Superior temporal gyrus (tissue), 1 donor: Measurements from ENCODE around the gene CACYBP.

Source experiments
- DNase-seq: peaks from one replicate; pipeline ENCODE4 v3.0.0-alpha.2; 2016; ENCODE audit errors: extremely low spot score

CACYBP gene

DNA sequence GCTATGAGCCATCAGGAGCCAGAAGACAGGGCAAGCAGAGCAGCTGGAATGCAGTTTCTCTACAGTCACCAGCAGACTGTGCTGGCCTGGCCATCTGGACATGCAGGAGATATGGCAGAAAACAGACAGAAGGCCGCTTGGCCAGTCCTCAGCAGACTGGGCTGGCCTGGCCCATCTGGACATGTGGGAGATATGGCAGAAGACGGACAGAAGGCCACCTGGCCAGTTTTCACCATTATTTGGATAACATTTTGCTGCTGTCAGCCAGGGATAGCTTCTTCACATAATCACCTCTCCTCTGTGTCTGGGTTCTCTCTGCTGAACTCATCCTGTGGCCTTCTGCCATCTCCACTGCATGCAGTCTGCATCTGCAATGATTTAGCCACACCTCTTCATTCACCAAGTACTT, 25.0 kb upstream of the CACYBP start:
- no peak for DNase-seq

DNA sequence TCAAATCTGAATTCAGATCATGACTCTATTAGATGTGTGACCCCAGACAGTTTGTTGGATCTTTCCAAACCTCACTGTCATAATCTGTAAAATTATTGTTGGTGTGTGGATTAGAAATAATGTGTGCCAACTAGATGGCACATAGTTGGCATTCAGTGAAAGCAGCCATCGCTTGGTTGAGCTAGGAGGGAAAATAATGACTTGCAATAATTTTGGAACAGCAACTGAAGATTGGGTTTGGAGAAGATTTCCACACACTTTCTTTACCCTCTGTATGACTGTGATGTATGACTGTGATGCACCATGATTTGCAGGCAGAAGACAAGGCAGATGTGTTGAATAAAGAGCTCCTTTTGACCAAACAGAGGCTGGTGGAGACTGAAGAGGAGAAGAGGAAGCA, 24.0 kb upstream of the CACYBP start:
- no peak for DNase-seq

DNA sequence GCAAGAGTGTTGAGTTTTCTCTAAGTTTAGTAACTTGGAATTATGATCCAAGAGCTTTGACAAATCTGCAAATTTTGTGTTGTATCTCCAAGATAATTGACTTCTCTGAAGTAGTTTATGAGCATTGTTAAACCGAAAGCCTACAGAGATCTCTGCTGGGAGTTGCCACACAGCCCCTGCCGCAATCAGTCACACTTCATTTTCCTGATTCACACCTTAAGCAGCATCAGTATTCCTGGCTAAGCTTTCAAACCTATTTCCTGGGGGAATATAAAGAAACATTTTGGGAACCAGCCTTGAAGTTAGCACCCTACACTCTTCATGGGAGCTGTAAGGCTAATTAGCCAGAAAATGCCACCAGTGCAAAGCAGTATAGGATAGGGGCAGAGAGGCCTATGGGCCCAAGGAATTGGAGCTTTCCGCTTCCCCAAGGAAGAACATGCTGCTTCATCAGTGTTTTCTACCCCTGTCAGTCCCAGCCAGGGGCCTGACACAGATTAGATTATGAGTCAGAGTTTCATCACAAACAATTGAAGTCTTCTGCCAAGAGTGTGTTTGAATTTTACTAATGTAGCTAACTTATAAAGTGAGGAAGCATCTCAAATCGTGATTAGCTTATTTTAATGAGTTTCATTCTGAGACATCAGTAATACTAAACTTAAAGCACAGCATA, 23.2 kb upstream of the CACYBP start:
- DNase-seq: no peak

DNA sequence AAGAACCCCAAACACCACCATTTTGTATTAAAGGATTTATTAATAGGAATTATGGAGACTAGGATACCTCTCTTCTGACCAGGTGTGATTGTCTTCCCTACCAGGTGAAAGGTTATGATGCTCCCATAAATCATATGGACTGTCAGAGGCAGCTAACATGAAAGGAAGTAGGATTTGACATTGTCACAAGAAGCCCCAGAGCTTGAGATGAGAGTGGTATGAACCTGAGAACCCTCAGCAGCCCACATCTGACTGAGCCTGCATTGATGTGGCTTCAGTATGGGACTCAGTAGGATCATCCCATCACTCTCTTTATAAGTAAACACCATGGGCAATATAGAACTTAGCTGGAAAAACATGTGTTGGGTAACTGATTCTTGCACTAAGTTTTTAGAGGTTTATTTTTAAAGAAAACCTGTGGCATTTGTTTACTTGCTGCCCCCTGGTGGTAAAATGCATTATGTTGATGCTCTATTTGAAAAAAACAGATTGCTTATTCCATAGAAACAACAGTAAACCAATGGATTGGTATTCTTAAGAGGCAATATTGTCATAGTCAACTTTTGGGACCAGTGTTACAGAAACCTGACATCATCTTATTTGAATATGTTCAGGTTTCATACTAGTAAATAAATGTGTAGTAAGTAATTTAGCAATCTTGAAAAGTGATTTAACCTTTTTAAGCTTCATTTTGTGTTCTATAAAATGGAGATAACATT, 16.6 kb upstream of the CACYBP start:
- DNase-seq: peak; percentile 83

DNA sequence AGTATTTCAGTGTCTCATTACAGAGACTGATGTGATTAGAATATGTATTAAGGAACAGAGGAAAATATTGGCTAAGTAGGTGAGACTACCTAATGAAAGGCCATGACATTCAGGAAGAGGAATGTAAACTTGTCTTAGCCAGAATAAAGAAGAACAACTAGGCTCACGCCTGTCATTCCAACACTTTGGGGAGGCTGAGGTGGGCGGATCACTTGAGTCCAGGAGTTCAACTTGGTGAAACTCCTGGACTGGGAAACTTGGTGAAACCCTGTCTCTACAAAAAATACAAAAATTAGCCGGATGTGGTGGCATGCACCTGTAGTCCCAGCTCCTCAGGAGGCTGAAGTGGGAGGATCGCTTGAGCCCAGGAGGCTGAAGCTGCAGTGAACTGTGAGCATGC, 14.8 kb upstream of the CACYBP start:
- no peak for DNase-seq

DNA sequence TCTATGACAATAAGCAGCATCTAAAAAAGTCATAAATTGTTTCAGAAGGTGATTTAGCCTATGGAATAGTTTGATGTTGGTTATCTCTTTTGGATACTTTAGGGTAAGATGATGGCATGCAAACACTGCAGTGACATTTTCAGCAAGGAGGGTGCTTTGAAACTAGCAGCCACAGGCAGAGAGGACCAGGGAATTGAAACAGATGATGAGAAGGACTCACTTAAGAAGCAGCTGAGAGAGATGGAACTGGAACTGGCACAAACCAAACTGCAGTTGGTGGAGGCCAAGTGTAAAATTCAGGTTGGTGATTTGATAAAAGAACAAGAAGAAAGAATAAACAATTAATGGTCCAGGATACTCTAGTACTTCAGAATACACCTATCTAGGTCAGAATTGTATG, 11.2 kb upstream of the CACYBP start:
- no peak for DNase-seq

DNA sequence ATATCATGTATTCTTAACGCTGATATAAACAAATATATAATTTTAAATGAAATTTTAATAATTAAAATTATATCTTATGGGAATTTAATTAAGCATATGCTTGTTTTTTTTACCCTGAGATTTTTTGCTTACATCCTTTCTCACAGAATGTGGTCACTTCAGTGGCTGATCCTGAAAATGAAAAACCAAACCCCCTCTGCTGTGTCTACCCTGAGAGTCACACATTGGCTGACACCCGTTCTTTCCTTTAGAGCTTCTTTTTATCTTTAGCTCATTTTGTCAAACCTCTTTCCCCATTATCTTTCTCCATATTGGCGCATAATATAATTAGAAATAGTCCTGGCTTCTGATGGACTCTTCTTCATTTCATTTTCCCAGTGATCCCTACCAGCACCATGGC, 10.8 kb upstream of the CACYBP start:
- DNase-seq: no peak

DNA sequence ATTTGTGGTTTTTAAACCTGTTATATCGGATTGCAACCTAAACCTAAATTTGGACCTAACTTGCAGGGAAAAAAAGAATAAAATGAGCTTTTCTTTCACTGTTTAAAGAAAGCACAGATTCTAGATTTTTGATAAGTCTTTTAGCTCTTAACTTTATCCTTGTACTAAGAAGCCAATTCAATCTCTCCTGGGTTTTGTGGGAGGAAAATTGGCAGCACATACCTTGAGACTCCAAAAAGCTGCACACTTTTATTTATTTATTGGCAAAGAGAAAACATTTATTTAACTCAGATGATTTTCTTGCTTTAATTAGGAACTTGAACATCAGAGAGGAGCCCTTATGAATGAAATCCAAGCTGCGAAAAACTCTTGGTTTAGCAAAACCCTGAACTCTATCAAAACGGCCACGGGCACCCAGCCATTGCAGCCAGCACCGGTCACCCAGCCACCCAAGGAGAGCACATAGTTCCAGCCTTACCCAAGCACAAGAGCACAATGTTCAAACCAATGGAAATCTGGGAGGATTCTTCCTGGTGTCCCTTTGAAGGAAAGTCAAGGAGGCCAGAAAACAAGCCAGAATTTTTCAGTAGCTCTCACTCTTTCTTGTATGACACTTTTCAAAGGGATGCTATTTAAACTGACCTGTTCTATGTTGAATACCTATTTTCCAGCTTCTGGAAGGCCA, 10.1 kb upstream of the CACYBP start:
- no peak for DNase-seq

DNA sequence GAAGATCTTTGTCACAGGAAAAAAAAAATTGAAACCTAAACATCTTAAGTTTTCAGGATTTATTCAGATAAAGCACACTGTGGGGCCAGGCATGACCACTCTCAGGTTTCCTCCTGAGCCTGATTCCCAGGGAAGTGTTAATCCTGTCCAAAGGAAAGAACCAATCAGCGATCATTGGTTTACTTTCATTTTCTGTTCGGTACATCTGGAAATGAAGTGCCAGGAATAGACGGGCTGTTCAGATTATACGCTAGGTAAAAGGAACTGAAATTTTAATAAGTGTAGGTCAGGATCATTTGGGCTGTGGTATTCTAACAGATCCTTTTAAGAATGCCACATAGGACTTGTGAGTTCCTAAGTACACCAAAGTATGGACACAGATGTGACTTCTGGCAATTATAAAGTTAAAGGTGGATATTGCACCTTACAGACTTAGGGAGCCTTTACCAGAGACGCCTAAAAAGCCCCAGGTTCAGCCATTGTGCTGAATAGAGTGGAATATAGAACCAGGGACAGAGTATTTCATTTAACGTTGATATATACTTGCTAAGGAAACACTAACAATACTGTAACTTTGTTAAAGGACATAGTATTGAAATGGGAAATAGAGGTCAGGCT, 9.3 kb upstream of the CACYBP start:
- DNase-seq: peak; percentile 70

DNA sequence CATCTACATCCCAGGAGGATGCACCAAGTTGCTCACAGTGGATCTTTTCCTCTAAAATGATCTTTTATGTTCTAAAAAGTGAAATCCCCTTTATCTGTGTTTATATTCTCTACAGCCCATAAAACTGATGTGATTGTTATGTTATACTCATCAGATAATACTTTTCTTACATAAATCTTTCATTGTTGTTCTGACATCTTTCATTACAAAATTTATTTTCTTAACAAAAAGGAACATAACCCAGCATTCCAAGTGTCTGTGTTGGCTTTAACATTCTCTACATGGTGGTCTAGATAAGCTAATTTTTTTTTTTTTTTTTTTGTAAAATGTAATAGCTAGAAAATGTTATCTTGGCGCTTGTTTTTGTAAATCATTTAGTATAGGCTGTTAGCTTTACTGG, 8.3 kb upstream of the CACYBP start:
- DNase-seq: no peak

DNA sequence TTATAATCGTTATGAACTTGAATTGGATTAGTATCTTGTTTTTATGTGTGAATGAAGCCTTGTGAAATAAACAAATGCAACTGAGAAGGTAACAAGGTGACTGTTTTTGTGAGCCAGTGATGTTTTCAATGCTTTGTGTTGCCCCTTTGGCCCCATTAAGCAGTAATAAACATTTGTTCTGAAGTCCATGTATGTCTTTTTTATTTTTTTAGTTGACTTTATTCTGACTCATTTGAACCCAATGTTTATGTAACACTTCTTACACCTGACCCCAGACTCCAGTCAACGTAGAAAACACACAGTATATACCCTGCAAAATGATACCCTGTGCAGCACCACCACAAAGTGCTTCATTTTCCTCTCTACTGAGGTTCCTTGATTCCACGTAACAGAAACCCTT, 4.6 kb upstream of the CACYBP start:
- no peak for DNase-seq

DNA sequence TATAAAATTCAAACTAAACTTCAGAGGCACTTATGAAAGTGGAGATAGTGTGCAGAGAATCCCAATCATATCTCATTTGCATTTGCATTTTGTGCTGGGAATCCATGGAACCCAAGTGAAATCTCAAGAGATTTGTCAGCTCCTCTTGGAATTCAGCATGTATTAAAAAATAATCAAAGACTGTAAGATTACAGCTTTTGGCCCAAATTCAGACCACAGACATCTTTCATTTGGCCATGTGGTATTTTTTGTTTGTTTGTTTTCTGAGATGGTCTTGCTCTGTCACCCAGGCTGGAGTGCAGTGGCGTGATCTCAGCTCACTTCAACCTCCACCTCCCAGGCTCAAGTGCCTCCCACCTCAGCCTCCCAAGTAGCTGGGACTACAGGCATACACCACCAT, 3.8 kb upstream of the CACYBP start:
- no peak for DNase-seq

DNA sequence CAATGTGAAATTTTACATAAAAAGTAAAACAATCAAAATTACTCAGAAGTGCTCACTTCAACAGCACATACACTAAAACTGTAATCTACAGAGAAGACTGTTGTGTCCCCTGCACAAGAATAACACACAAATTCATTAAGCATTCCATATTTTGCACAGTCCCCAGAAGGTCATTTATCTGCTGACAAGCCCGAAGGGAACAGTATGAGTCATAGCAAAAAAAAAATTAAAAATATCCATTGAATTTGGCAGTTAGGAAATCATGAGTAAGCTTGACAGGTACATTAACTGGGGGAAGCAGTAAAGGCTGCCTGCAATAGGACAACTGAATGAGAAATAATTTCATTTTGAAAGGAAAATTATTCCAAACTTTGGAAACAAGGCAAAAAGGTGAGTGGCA, 3.3 kb upstream of the CACYBP start:
- DNase-seq: no peak

DNA sequence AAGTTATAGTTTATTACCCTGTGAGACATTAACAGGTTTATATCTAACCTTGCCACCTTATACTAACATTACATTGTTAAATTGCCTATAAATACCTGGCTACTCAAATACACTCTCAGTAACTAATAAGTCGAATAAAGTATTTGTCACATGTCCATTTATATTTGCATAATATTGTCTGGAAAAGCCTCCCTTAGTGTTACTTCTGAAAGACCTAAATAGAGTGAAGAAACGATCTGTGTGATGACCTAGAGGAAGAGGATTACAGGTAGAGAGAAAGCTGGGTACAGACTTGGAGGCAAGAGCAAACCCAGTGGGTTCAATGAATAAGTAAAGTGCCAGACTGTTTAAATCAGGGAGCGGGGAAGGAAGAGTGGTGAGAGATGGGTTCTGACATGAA, 2.7 kb upstream of the CACYBP start:
- no peak for DNase-seq

DNA sequence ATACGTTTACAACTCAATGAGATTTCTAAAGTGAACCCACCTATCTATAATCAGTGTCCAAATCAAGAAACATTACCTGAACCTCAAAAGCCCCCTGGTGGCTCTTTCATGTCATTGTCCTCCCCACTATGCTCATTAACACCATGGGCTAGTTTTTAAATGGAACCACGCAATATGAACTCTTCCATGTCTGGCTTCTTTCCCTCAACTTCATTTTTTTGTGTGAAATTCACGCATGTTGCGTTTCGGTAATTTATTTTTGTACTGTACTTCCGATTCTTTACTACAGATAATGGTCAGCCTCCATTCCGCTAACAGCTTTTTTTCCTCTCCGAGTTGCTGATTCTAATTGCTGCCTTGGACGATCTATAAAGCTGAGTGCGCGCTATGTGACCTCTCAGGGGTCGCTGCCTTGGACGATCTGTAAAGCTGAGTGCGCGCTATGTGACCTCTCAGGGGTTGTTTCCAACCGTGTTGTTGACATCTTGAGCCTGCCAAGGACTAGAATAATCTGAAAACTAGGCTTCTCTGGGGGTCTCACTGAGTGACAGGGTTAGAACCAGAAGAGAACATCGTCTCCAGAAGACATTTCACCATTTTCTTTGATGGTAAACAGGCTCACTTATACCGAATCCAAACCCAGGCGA, 1.1 kb upstream of the CACYBP start:
- peak; percentile 85 for DNase-seq

DNA sequence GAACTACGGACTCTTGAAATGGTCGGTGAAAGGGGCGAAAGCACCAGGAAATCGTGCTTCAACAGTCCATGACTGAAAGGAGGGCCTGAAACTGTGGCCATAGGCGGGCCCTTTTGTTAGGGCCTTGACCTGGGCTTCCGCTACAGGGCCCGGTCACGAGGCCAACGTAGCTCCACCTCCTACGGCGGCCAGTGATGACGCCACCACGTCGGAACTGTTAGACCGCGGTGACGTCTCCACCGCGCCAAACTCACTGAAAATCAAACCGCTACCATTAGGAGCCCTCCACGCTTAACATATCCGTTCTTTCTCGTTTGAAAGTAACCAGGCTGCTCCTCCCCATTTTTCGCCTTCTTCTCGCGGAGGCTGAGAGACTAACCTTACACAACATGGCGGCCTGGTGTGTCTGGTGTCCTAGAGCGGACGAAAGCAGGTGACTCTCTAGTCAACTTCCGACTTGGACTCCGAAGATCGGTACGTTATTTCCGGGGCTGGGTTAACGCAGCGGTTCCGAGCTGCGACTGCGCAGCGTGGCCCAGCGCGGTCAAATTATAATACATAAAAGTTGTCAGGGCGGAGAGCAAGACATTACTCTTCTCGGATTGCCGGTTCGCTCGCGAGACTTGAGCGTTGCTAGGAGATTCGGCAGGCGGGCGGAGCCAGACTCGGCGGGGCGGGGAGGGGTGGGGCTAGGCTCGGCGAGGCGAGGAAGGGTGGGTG, 371 bp upstream of the CACYBP start:
- peak; percentile 100 for DNase-seq

DNA sequence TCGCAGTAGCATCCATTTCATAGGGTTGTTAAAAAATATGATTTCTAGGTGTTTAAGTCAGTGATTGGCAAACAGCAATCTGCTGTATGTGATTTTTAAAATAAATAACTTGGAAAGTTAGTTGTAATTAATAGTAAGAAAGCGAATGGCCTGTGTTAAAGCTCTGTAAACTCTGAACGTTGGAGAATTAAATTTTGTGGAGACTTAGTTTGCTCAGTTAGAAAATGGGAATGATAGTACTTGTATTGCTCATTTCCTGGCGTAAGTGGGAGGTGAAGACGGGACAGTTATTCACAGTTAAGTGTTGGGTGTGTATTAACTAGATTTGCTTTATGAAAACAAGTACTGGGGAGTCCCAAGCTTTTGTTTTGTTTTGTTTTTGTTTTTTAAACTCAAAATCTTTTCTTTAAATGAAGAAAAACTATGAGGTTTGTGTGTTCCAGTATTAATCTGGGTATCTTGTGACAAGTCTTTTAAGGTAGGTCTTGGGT, 995 bp downstream of the CACYBP start:
- DNase-seq: no peak

DNA sequence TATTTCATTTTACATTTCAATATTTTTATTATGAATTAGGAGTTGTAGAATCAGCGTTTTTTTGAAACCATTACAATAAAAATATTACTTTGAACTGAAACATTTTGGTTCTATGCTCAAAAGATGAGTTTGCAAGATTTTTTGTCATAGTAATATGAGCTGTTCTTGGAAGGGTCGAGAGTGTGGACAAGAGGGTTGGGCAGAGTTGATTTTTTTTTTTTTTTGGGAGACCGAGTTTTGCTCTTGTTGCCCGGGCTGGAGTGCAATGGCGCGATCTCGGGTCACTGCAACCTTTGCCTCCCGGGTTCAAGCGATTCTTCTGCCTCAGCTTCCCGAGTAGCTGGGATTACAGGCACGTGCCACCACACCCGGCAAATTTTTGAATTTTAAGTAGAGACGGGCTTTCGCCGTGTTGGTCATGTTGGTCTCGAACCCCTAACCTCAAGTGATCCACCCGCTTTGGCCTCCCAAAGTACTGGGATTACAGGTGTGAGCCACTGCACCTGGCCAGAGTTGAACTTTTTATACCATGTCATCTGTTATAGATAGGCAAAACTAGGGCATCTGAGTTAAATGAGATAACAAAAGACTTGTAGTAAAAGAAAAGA, 3.3 kb downstream of the CACYBP start:
- no peak for DNase-seq

DNA sequence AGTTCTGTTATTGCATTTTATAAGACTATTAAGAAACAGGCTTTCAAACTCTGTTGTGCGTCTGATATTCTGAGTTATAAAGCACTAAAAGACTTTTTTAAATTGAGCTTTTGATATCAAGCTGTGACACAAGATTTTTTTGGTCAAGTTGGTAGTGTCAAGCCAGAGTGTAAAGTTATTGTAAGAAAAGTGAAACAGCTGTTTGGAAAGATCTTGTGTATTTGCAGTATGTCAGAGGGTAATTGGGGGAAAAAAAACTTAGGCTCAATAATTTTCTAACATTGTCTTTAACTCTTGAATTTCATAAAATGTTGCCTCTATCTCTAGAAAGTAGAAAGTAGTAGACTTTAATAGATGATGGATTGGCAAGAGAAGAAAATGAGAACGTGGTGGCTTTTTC, 3.8 kb downstream of the CACYBP start:
- peak; percentile 11 for DNase-seq

DNA sequence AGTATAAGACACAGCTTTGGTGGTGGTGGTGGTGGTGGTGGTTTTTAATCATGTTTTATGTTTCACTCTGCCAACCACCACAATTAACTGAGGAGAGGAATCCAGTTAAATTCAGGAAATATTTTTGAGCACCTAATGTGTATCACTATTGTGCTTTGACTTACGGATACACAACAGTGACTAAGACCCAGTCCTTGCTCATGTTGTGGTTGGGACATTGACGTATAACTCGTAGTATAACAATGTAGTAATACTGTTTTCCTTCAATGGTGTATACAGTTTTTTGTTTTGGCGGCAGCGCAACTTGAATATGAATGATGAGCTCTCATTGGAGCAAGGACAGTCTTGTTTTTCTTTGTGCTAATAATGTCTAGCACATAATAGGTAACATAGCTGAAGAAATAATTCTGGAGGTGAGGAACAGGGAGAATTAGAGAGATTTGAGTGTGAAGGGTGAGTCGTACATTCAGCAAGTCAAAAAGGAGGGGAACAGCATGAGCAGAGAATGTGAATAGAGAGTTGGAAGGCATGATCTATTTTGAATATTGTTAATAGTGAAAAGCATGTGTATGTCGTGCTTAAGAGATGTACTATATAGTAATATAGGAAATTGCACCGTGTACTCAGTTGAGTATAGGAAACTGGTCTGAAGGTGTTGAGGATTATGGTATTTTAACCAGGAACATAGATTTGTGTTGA, 5.5 kb downstream of the CACYBP start:
- DNase-seq: no peak
